ENCODE results near the gene STX1B.

STX1B gene

GRCh38 chr16:30992931-30993816 is 17.3 kb downstream of the STX1B start:
- DNase-seq: no peak

- no peak for DNase-seq
Measured at GRCh38 chr16:30992276-30992780, 18.1 kb downstream of the STX1B start.

- no peak for DNase-seq
Measured at GRCh38 chr16:30991052-30991451, 19.4 kb downstream of the STX1B start.

GRCh38 chr16:30990105-30990504 is 20.3 kb downstream of the STX1B start:
- DNase-seq: no peak

- no peak for DNase-seq
Measured at GRCh38 chr16:30989469-30990047, 20.9 kb downstream of the STX1B start.

- DNase-seq: no peak
Measured at GRCh38 chr16:30987581-30988190, 22.8 kb downstream of the STX1B start.

- DNase-seq: no peak
Measured at GRCh38 chr16:30986129-30986991, 24.1 kb downstream of the STX1B start.

GRCh38 chr16:30985401-30986128 is 24.9 kb downstream of the STX1B start:
- DNase-seq: no peak

- peak; percentile 72 for DNase-seq
Measured at GRCh38 chr16:30984669-30985400, 25.6 kb downstream of the STX1B start, which contains the start of gene HSD3B7. Gene HSD3B7 (plus strand): TSS chr16:30985207. CDS start chr16:30985659, 452 bp downstream.

GRCh38 chr16:30983898-30984610 is 26.4 kb downstream of the STX1B start:
- DNase-seq: no peak

GRCh38 chr16:30983289-30983889 is 27.0 kb downstream of the STX1B start:
- no peak for DNase-seq

- DNase-seq: no peak
Measured at GRCh38 chr16:30982548-30983288, 27.7 kb downstream of the STX1B start.

GRCh38 chr16:30980959-30981358 is 29.5 kb downstream of the STX1B start:
- no peak for DNase-seq

GRCh38 chr16:30980434-30980833 is 30.0 kb downstream of the STX1B start:
- no peak for DNase-seq

- no peak for DNase-seq
Measured at GRCh38 chr16:30980023-30980371, 30.4 kb downstream of the STX1B start.

GRCh38 chr16:30979170-30980022 is 31.0 kb downstream of the STX1B start:
- no peak for DNase-seq

GRCh38 chr16:30977502-30977901 is 32.9 kb downstream of the STX1B start:
- no peak for DNase-seq

- DNase-seq: no peak
Measured at GRCh38 chr16:30976486-30976885, 34.0 kb downstream of the STX1B start.
